H54 (cell line): ENCODE measurements around the gene CCDC90B.
"Not testable (repeated sequence)": the region's sequence is repeated elsewhere in the genome, so short reads cannot be mapped to it uniquely, and the experiment has no call there.

Experiments used
- DNase-seq: peaks from one replicate; pipeline ENCODE4 v3.0.0; 2011; ENCODE audit warnings: low spot score, mixed read lengths; ENCODE audit not compliant: insufficient read length
- FAIRE-seq: peaks from 3 replicates; lab custom pipeline; 2011; peaks lifted over from hg19 to GRCh38; lab: Jason Lieb, UNC
- POLR2A ChIP-seq: IDR thresholded peaks from 2 replicates; pipeline ENCODE4 v1.6.1; 2011; ENCODE audit warnings: low read depth, mild to moderate bottlenecking, low read length

CCDC90B gene

DNA sequence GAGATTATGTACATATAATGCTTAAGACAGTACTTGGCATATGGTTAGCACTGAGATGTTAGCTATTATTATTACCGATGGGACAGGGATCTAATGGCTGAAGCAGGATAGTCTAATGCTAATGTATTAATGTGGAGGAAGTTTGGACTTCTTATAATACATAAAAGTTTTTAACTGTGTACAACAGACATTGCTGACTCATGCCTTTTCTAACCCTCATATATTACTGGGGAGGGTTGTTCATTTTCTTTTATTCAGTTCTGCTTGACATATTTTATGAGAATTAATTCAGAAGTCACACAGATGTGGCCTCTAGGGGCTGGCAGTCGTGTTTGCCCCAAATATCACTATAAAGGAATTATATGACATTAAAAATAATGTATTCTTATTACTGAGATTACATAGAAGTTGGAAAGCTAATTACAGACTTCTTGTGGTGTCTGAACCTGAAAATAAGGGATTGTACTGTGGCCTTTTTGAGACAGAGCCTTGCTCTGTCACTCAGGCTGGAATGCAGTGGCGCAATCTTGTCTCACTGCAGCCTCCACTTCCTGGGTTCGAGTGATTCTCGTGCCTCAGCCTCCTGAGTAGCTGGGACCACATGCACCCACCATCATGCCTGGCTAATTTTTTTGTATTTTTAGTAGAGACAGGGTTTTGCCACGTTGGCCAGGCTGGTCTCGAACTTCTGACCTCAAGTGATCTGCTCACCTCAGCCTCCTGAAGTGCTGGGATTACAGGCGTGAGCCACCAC is 10.1 kb downstream of the CCDC90B start:
- no peak for TF ChIP-seq POLR2A
- DNase-seq (no peak), FAIRE-seq (peak; percentile 75)

GRCh38 chr11:83272627-83273026 is 13.5 kb downstream of the CCDC90B start:
- DNase-seq (peak; percentile 28), FAIRE-seq (peak; percentile 100)
- TF ChIP-seq POLR2A = no peak

DNA sequence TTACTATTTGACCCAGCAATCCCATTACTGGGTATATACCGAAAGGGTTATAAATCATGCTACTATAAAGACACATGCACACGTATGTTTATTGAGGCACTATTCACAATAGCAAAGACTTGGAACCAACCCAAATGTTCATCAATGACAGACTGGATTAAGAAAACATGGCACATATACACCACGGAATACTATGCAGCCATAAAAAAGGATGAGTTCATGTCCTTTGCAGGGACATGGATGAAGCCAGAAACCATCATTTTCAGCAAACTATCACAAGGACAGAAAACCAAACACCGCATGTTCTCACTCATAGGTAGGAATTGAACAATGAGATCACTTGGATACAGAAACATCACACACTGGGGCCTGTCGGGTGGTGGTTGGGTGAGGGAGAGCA is 14.4 kb downstream of the CCDC90B start:
- not testable (repeated sequence) for DNase-seq, FAIRE-seq

DNA sequence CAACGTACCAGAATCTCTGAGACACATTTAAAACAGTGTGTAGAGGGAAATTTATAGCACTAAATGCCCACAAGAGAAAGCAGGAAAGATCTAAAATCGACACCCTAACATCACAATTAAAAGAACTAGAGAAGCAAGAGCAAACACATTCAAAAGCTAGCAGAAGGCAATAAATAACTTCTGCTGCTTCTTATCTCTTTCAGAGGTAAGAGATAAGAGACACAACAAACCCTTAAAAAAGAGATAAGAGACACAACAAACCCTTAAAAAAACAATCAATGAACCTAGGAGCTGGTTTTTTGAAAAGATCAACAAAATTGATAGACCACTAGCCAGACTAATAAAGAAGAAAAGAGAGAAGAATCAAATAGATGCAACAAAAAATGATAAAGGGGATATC is 17.1 kb downstream of the CCDC90B start:
- FAIRE-seq, DNase-seq: not testable (repeated sequence)

GRCh38 chr11:83265331-83265730 is 20.8 kb downstream of the CCDC90B start:
- TF ChIP-seq POLR2A = no peak
- no peak for DNase-seq
- FAIRE-seq = peak; percentile 27

GRCh38 chr11:83259559-83259958 is 26.6 kb downstream of the CCDC90B start:
- DNase-seq = no peak
- no peak for TF ChIP-seq POLR2A
- FAIRE-seq = no peak

- peak; percentile 100 for FAIRE-seq
- peak; percentile 68 for DNase-seq
- no peak for TF ChIP-seq POLR2A
Measured at GRCh38 chr11:83257761-83258168, 28.4 kb downstream of the CCDC90B start.

- TF ChIP-seq POLR2A = no peak
- DNase-seq = no peak
- FAIRE-seq = no peak
Measured at GRCh38 chr11:83256602-83257340, 29.4 kb downstream of the CCDC90B start.

- TF ChIP-seq POLR2A = no peak
- DNase-seq (no peak), FAIRE-seq (no peak)
Measured at GRCh38 chr11:83255366-83255765, 30.8 kb downstream of the CCDC90B start.

GRCh38 chr11:83252941-83253340 is 33.2 kb downstream of the CCDC90B start:
- no peak for TF ChIP-seq POLR2A
- FAIRE-seq = no peak
- no peak for DNase-seq

DNA sequence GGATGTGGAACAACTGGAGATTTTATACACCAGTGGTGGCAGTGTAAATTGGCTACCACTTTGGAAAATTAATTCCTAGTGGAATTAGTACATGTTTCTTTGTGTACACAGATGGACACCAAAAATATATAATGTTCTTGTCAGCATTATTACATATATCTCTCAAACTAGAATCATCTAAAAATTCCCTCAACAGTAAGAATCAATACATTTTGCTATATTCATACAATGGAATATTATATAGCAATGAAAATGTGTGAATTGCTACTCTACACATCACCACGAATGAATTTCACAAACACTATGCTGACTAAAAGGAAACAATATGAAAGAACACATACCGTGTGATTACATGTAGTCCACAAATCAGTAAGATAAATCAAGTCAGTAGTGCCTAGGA is 33.9 kb downstream of the CCDC90B start:
- peak; percentile 52 for FAIRE-seq
- TF ChIP-seq POLR2A = no peak
- DNase-seq = no peak

DNA sequence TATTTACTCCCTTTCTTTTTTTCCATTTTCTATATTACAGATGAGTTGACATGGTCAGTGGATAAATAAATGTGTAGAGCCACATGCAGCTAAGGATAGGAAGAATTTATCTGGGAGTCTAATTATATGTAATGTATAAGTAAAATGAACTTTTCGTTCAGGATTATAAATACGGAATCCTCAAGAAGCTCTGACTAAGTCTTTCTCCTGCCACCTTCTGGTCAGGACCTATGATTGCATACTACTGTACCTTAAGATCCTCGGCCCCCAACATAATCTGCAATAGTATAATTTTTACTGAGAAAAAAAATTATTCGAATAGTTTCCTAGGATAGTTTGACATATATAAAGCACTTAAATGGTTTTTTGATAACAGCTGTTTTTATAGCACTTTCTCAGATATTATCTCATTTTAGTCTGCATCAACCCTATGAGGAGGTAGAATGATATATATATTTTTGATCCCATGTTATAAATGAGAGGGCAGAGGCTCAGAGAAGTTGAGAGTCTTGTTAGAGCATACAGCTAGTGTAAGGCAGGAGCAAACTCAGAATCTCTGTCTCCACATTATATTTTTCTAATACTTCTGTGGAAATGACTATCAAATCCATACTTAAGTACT is 36.1 kb downstream of the CCDC90B start:
- peak; percentile 92 for FAIRE-seq

DNA sequence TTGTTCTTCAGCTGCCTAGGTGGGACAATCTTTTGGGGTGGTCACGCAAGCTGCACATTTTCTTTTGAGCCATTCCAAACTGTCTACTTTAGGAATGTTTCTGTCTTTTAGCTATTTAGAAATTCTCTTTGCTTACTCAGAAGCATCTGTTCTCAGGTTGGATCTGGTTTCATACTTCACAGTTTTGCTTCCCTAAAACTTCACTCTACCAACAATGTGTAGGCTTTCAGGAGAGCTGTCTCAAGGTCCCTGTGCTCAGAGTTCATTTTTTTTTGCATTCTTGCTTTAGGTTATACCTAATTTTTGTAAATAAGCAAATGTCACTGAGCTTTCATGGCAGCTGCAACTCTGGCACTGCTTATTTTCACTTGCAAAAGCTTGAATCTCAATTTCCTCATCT is 36.7 kb downstream of the CCDC90B start:
- no peak for TF ChIP-seq POLR2A
- FAIRE-seq (no peak), DNase-seq (no peak)

More for the DNA sequence above, 36.1 kb downstream of the CCDC90B start:
- no peak for TF ChIP-seq POLR2A
- DNase-seq = no peak

- TF ChIP-seq POLR2A = no peak
- DNase-seq = peak; percentile 25
- FAIRE-seq = peak; percentile 99
Measured at GRCh38 chr11:83241291-83241946, 44.7 kb downstream of the CCDC90B start.

- DNase-seq (no peak), FAIRE-seq (no peak)
- no peak for TF ChIP-seq POLR2A
Measured at GRCh38 chr11:83238111-83238510, 48.1 kb downstream of the CCDC90B start.
